ENCODE measurements around the gene PGLYRP4.

- no peak for TF ChIP-seq CTCF (IDR thresholded peaks at IDR 0.05)
- no peak for TF ChIP-seq POLR2A (IDR thresholded peaks at IDR 0.05)
Observed at GRCh38 chr1:153359241-153359640, 10.6 kb upstream of the PGLYRP4 start.

All from heart left ventricle (tissue), 13 donors.